GM10266 (cell line): ENCODE results near the gene TCOF1.

Experiments used
- DNase-seq: peaks from one replicate; pipeline ENCODE4 v3.0.0; 2012; ENCODE audit errors: extremely low spot score
- CTCF ChIP-seq: IDR thresholded peaks from 2 replicates; pipeline ENCODE4 v1.5.1; 2012; ENCODE audit warnings: mild to moderate bottlenecking, low read depth; ENCODE audit not compliant: control insufficient read depth, insufficient read depth; ENCODE audit errors: missing control alignments

Gene TCOF1

DNA sequence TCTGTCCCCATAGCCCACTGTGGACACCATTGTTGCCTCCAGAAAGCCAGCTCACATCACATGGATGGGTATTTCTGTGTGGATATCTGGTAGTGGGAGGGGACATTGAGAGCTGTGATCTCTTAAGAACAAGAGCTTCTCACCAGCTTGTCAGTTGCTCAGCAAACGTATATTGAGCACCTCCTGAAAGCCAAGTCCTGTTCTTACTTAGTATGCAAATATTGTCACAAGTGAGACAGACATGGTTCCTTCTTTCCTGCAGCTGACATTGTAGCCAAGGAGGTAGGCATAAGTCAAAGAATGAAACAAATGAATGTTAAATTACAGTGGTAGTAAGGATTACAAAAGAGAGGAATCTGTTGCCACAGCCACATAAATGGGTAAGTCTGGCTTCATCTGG is 3.8 kb downstream of the TCOF1 start:
- TF ChIP-seq CTCF: no peak
- DNase-seq: no peak

DNA sequence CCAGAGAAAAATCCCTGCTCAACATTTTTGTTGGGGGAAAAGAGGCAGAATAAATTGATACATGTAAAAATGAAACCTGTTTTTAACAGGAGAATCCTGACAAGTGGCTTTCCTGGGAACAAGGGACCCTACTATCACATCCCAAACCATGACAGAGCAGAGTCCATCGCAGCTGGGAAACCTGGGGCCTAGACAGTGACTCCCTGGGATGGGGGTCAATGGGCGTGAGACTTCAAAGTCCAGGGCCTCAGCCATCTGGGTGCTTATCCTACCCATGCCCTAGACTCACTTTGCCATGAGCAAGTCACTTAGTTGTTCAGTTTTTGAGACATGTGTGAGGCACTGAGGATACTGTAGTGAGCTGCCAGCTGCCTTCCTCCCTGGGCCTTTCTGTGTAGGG is 5.7 kb downstream of the TCOF1 start:
- no peak for DNase-seq
- no peak for TF ChIP-seq CTCF

DNA sequence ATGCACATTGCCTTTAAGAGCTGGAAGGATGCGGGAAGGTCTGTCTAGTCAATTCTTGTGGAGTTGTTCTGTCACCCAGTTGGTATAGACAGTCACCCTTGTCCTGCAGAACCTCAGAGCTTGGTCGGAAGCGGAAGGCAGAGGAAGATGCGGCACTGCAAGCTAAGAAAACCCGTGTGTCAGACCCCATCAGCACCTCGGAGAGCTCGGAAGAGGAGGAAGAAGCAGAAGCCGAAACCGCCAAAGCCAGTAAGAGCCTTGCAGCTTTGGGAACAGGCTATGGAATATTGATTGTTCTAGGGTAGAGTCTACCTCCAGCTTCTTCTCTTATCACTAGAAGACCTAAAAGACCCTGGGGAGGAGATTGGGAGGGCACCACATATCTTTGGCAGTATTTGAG is 6.5 kb downstream of the TCOF1 start:
- no peak for DNase-seq
- no peak for TF ChIP-seq CTCF

GRCh38 chr5:150368526-150368925 is 11.0 kb downstream of the TCOF1 start:
- no peak for TF ChIP-seq CTCF
- no peak for DNase-seq

- TF ChIP-seq CTCF: no peak
- no peak for DNase-seq
Observed at GRCh38 chr5:150372639-150373038, 15.1 kb downstream of the TCOF1 start.

DNA sequence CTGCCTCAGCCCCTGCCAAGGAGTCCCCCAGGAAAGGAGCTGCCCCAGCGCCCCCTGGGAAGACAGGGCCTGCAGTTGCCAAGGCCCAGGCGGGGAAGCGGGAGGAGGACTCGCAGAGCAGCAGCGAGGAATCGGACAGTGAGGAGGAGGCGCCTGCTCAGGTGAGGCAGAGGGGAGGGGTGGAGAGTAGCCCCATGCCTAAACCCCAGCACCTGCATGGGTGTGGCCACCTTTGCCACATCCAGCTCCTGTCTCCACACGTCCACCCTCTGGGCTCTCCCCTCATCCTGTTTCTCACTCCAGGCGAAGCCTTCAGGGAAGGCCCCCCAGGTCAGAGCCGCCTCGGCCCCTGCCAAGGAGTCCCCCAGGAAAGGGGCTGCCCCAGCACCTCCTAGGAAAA is 17.2 kb downstream of the TCOF1 start:
- TF ChIP-seq CTCF: no peak
- no peak for DNase-seq

DNA sequence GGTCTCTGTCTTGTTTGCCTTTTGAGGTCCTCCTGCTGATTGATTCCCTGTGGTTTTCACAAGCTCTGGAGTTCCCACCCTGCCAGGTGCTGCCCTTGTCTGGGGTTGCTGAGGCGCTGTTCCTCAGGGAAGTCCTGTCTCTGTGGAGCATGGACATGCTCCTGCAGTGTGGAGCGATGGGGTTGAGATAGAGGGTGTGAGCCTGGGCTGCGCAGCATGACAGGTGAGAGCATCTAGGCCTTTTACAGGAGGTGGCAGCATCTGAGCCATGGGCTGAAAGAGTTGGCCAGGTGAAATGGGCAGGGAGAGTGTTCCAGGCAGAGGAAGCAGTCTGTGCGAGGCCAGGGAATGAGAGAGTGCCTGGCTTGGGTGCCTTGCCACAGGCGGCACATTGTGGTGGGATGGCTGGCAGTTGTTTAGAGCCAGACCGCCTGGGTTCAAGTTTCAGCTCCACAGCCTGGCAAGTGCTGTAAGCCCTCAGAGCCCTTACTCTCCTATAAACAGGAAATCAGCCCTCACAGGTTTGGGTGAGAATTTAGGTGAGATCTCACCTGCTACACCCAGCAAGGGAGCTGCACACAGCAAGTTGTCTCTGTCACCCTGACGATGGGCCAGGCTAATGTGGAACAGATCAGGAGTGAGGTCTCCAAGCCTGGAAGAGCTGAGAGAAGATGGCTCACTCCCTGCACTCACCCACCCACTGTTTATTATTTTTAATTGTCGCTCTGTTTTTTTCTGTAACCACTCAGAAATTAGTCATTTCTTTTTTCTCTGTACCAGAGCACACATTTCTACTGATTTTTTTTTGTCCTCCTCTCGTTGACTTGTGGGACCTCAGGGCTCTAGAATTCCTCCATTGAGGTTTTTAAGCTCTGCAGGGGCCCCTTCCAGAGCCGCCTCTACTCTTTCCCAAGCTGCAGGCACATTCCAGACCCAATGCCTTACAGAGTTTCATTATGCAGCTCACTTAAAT is 19.6 kb downstream of the TCOF1 start:
- TF ChIP-seq CTCF: no peak
- DNase-seq: no peak
